K562 (cell line): ENCODE results near the gene MLXIPL. TPM values are rescaled to one million over a fixed set of nuclear protein-coding genes. Genes with fewer than 3 reads are reported as not detected.
A peak's percentile ranks its signal among the peaks of the same experiment; 100 is the strongest.

ENCODE experiments used
- ERF ChIP-seq: fragments of 450-650 bp; formaldehyde crosslinking; IDR thresholded peaks from 2 replicates; pipeline ENCODE4 v1.4.0; 2020; ENCODE audit warnings: mild to moderate bottlenecking, mixed read lengths
- GTF2E2 ChIP-seq: fragments of 200-800 bp; sonication (Bioruptor generic); IDR thresholded peaks from 2 replicates; pipeline ENCODE4 v1.6.1; 2016; ENCODE audit warnings: missing genetic modification characterization, missing compliant biosample characterization
- KLF10 ChIP-seq: fragments of 250-450 bp; sonication (Bioruptor Pico); IDR thresholded peaks from 2 replicates; pipeline ENCODE4 v1.6.1; 2021; ENCODE audit warnings: matching md5 sums
- KLF6 ChIP-seq: fragments of 250-450 bp; sonication (Bioruptor Pico); IDR thresholded peaks from 2 replicates; pipeline ENCODE4 v1.4.0; 2020; ENCODE audit warnings: mild to moderate bottlenecking, moderate library complexity, borderline replicate concordance
- MCM7 ChIP-seq, 2 experiments: fragments of 450-650 bp; IDR thresholded peaks; 2 replicates each; pipeline ENCODE4 v1.6.1; 2016 to 2018
- POLR3A ChIP-seq: IDR thresholded peaks from 2 replicates; pipeline ENCODE4 v1.6.1; 2011; ENCODE audit warnings: borderline replicate concordance, mild to moderate bottlenecking, moderate library complexity; ENCODE audit not compliant: insufficient read length, insufficient read depth; ENCODE audit errors: extremely low read depth
- RBFOX2 ChIP-seq: fragments of 200-400 bp; formaldehyde crosslinking; IDR thresholded peaks from 2 replicates; pipeline ENCODE4 v1.6.1; 2017; ENCODE audit warnings: low read depth, mild to moderate bottlenecking, low read length, moderate library complexity
- RBM39 ChIP-seq: fragments of 200-400 bp; formaldehyde crosslinking; optimal IDR thresholded peaks from 2 replicates; pipeline ENCODE3; 2018; ENCODE audit warnings: low read depth, low read length
- RFX7 ChIP-seq: fragments of 250-450 bp; sonication (Bioruptor Pico); IDR thresholded peaks from 2 replicates; pipeline ENCODE4 v1.5.1; 2021; ENCODE audit warnings: mild to moderate bottlenecking
- THRAP3 ChIP-seq: fragments of 450-650 bp; IDR thresholded peaks from 2 replicates; pipeline ENCODE4 v1.6.1; 2016; ENCODE audit warnings: mild to moderate bottlenecking, inconsistent platforms, borderline replicate concordance
- ZBTB7A ChIP-seq: IDR thresholded peaks from 2 replicates; pipeline ENCODE4 v1.6.1; 2011; ENCODE audit warnings: low read depth, mild to moderate bottlenecking, low read length, moderate library complexity, borderline replicate concordance; ENCODE audit not compliant: control insufficient read depth
- ZC3H4 ChIP-seq: sonication (generic); formaldehyde crosslinking; IDR thresholded peaks from 2 replicates; pipeline ENCODE4 v1.9.0; 2021; ENCODE audit warnings: missing genetic modification reagents, borderline replicate concordance
- ZNF589 ChIP-seq: fragments of 200-800 bp; sonication (Bioruptor generic); IDR thresholded peaks from 2 replicates; pipeline ENCODE4 v1.6.1; 2016; ENCODE audit warnings: low read depth, missing genetic modification characterization, missing compliant biosample characterization
- ZNF707 ChIP-seq: fragments of 250-450 bp; sonication (Bioruptor Pico); conservative IDR thresholded peaks from 2 replicates; pipeline ENCODE4 v1.8.0; 2022; ENCODE audit warnings: inconsistent platforms, mild to moderate bottlenecking, moderate library complexity
- ZNF717 ChIP-seq: fragments of 250-450 bp; sonication (Bioruptor Pico); IDR thresholded peaks from 2 replicates; pipeline ENCODE4 v1.5.0; 2021
- polyA plus RNA-seq, 8 experiments: library from polyadenylated mRNA; depleted of rRNA in 4 of 8; stranded (reverse) in 5 of 8; unstranded in 3 of 8; fragments of >200 nt; fragmentation: Nextera tagmentation in 2 of 8; fragmentation: Illumina TruSeq in 1 of 8; extraction: Ambion mirVana in 2 of 8; extraction: Trizol in 1 of 8; gene quantifications; 2 replicates each; pipeline versions ENCODE4 v1.2.1 to v1.2.3, GENCODE V29; 2011 to 2014; ENCODE audit warnings: inconsistent platforms in 1 of 8, missing spikeins in 1 of 8
- total RNA-seq, 7 experiments: library from RNA; depleted of rRNA in 6 of 7; stranded (reverse); fragments of >200 nt in 6 of 7; fragmentation: Illumina TruSeq in 2 of 7; extraction: Trizol in 2 of 7; gene quantifications; 2 replicates each; pipeline versions ENCODE4 v1.2.1 to v1.2.3, GENCODE V29; 2011 to 2021; ENCODE audit warnings: low replicate concordance in 1 of 7
- TF ChIP-seq, protein P1 (sequence below), 2 experiments: IDR thresholded peaks; 2 replicates each; pipeline ENCODE4 v1.6.1; 2012; ENCODE audit warnings: improper control_type of control experiment in 2 of 2, low read depth in 2 of 2, low read length in 2 of 2, borderline replicate concordance in 1 of 2
- TF ChIP-seq, protein P2 (sequence below): IDR thresholded peaks from 3 replicates; pipeline ENCODE4 v1.6.1; 2011; ENCODE audit warnings: borderline replicate concordance, mild to moderate bottlenecking, moderate library complexity; ENCODE audit not compliant: insufficient read length; ENCODE audit errors: extremely low read depth
- TF ChIP-seq, protein P3 (sequence below): fragments of 250-450 bp; sonication (Bioruptor Pico); IDR thresholded peaks from 2 replicates; pipeline ENCODE4 v1.8.0; 2021; ENCODE audit warnings: moderate library complexity, mild to moderate bottlenecking, inconsistent platforms
- TF ChIP-seq, protein P4 (sequence below): fragments of 250-450 bp; sonication (Bioruptor Pico); IDR thresholded peaks from 2 replicates; pipeline ENCODE4 v1.5.0; 2021

The MLXIPL gene
- total and polyA plus RNA-seq, 9 of the 15 experiments (the other 6 are each of a cell fraction or from before 2014, with no cell fraction given), result 0.11 to 18.4 (median 1.4) TPM

DNA sequence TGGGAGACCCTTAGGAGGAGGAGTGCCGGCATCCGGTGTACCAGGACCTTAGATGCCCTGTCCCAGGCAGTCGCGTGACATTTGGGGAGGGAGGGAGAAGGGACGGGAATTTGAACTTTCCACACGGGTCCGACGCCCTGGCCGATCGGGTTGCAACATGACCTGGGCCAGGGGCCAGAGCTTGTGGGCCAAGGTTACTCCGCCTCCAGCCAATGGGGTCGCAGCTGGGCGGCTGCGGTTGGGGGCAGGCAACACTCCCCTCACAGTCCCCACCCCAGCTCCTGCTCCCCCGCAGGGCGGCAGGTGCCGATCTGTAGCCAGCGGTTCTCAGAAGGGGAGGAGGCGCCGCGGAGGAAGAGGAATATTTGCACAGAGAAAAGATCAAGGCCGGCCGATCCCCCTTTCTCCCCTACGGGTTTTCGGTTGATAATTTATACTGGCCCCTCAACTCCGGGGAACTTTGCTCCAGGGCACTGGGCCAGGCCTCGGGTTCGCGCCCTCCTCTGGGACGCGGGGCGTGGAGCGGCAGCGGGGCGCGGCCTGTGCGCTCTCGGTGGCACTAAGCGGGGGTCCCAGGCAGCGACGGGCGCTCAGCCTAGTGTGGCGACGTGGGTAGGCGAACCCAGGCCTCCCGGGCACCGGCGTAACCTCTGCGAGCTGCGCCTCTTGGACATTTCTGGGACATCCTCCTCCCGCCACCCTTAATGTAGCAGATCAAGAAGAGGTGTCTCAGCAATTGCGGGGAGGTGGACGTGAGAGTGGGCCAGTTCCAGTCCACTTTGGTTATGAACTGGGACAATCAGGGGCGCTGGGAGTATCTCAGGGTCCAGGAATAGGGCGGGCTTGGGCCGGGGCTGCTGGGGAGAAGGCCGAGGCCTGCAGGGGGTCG, 1.2 kb downstream of the MLXIPL start (continued):
- TF ChIP-seq GTF2E2 (tag) (no peak), ZNF717 (CRISPR knock-in tag) (no peak), RBFOX2 (peak; percentile 69), RBM39 (no peak), KLF6 (CRISPR knock-in tag) (no peak), MCM7 (IDR thresholded peaks at IDR 0.05) (no peak), ZNF589 (no peak), ERF (CRISPR knock-in tag) (no peak), THRAP3 (no peak), ZBTB7A (peak; percentile 93), ZNF707 (CRISPR knock-in tag) (no peak), KLF10 (CRISPR knock-in tag) (no peak), RFX7 (no peak), ZC3H4 (CRISPR knock-in tag) (no peak; the same call in 1 of the 2 replicates), POLR3A (no peak)
- TF ChIP-seq, protein P1, sequence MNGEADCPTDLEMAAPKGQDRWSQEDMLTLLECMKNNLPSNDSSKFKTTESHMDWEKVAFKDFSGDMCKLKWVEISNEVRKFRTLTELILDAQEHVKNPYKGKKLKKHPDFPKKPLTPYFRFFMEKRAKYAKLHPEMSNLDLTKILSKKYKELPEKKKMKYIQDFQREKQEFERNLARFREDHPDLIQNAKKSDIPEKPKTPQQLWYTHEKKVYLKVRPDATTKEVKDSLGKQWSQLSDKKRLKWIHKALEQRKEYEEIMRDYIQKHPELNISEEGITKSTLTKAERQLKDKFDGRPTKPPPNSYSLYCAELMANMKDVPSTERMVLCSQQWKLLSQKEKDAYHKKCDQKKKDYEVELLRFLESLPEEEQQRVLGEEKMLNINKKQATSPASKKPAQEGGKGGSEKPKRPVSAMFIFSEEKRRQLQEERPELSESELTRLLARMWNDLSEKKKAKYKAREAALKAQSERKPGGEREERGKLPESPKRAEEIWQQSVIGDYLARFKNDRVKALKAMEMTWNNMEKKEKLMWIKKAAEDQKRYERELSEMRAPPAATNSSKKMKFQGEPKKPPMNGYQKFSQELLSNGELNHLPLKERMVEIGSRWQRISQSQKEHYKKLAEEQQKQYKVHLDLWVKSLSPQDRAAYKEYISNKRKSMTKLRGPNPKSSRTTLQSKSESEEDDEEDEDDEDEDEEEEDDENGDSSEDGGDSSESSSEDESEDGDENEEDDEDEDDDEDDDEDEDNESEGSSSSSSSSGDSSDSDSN (IDR thresholded peaks at IDR 0.05; ENCODE audit: borderline replicate concordance in 1 of 2, low read depth in 2 of 2, low read length in 2 of 2), result no peak
- TF ChIP-seq, protein P2, sequence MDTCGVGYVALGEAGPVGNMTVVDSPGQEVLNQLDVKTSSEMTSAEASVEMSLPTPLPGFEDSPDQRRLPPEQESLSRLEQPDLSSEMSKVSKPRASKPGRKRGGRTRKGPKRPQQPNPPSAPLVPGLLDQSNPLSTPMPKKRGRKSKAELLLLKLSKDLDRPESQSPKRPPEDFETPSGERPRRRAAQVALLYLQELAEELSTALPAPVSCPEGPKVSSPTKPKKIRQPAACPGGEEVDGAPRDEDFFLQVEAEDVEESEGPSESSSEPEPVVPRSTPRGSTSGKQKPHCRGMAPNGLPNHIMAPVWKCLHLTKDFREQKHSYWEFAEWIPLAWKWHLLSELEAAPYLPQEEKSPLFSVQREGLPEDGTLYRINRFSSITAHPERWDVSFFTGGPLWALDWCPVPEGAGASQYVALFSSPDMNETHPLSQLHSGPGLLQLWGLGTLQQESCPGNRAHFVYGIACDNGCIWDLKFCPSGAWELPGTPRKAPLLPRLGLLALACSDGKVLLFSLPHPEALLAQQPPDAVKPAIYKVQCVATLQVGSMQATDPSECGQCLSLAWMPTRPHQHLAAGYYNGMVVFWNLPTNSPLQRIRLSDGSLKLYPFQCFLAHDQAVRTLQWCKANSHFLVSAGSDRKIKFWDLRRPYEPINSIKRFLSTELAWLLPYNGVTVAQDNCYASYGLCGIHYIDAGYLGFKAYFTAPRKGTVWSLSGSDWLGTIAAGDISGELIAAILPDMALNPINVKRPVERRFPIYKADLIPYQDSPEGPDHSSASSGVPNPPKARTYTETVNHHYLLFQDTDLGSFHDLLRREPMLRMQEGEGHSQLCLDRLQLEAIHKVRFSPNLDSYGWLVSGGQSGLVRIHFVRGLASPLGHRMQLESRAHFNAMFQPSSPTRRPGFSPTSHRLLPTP, result no peak
- TF ChIP-seq, protein P3, sequence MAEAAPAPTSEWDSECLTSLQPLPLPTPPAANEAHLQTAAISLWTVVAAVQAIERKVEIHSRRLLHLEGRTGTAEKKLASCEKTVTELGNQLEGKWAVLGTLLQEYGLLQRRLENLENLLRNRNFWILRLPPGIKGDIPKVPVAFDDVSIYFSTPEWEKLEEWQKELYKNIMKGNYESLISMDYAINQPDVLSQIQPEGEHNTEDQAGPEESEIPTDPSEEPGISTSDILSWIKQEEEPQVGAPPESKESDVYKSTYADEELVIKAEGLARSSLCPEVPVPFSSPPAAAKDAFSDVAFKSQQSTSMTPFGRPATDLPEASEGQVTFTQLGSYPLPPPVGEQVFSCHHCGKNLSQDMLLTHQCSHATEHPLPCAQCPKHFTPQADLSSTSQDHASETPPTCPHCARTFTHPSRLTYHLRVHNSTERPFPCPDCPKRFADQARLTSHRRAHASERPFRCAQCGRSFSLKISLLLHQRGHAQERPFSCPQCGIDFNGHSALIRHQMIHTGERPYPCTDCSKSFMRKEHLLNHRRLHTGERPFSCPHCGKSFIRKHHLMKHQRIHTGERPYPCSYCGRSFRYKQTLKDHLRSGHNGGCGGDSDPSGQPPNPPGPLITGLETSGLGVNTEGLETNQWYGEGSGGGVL, result no peak
- TF ChIP-seq, protein P4, sequence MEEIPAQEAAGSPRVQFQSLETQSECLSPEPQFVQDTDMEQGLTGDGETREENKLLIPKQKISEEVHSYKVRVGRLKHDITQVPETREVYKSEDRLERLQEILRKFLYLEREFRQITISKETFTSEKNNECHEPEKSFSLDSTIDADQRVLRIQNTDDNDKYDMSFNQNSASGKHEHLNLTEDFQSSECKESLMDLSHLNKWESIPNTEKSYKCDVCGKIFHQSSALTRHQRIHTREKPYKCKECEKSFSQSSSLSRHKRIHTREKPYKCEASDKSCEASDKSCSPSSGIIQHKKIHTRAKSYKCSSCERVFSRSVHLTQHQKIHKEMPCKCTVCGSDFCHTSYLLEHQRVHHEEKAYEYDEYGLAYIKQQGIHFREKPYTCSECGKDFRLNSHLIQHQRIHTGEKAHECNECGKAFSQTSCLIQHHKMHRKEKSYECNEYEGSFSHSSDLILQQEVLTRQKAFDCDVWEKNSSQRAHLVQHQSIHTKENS, result no peak
